GM19395 (cell line): ENCODE measurements around the gene RASGEF1B.
A peak's percentile ranks its signal among the peaks of the same experiment; 100 is the strongest.

ENCODE experiments used
- ATAC-seq: cut with Tn5 transposase; IDR thresholded peaks from one replicate; pipeline ENCODE4 v1.9.1; 2021; ENCODE audit warnings: mild to moderate bottlenecking, moderate library complexity; ENCODE audit not compliant: unreplicated experiment

RASGEF1B gene

GRCh38 chr4:81471588-81472280 lies at the start of gene RASGEF1B:
TSS of gene RASGEF1B (minus strand) at chr4:81471907. CDS start at chr4:81459508, 12,399 bp downstream.
- ATAC-seq = peak; percentile 92

- no peak for ATAC-seq
These were observed 48.1 kb upstream of the RASGEF1B start for GRCh38 chr4:81519856-81520255.

- no peak for ATAC-seq
These were observed 47.7 kb upstream of the RASGEF1B start for GRCh38 chr4:81519427-81519773.

GRCh38 chr4:81518762-81519426 lies 47.2 kb upstream of the RASGEF1B start:
- no peak for ATAC-seq

- ATAC-seq = no peak
These were observed 44.5 kb upstream of the RASGEF1B start for GRCh38 chr4:81516241-81516640.

- ATAC-seq = no peak
These were observed 41.2 kb upstream of the RASGEF1B start for GRCh38 chr4:81512757-81513501.

GRCh38 chr4:81512001-81512756 lies 40.5 kb upstream of the RASGEF1B start:
- ATAC-seq = no peak

GRCh38 chr4:81510643-81511178 lies 39.0 kb upstream of the RASGEF1B start:
- ATAC-seq = no peak

GRCh38 chr4:81509822-81510221 lies 38.1 kb upstream of the RASGEF1B start:
- ATAC-seq = no peak

GRCh38 chr4:81509191-81509590 lies 37.5 kb upstream of the RASGEF1B start:
- no peak for ATAC-seq

- no peak for ATAC-seq
These were observed 36.9 kb upstream of the RASGEF1B start for GRCh38 chr4:81508411-81509185.

GRCh38 chr4:81507530-81507929 lies 35.8 kb upstream of the RASGEF1B start:
- no peak for ATAC-seq

- ATAC-seq = peak; percentile 33
These were observed 35.0 kb upstream of the RASGEF1B start for GRCh38 chr4:81506731-81507130.

GRCh38 chr4:81505726-81506125 lies 34.0 kb upstream of the RASGEF1B start:
- ATAC-seq = no peak

- peak; percentile 76 for ATAC-seq
These were observed 33.4 kb upstream of the RASGEF1B start for GRCh38 chr4:81505004-81505598.

- no peak for ATAC-seq
These were observed 32.7 kb upstream of the RASGEF1B start for GRCh38 chr4:81504112-81505003.

GRCh38 chr4:81503586-81503985 lies 31.9 kb upstream of the RASGEF1B start:
- ATAC-seq = no peak

GRCh38 chr4:81502564-81502963 lies 30.9 kb upstream of the RASGEF1B start:
- no peak for ATAC-seq

- ATAC-seq = no peak
These were observed 28.1 kb upstream of the RASGEF1B start for GRCh38 chr4:81499840-81500239.
